ENCODE data around the gene DGCR2. TPM values are rescaled to one million over a fixed set of nuclear protein-coding genes. Genes with fewer than 3 reads are reported as not detected.

The DGCR2 gene
- total and polyA plus RNA-seq, 12 donors: 24.3 to 70.1 (median 51.9) TPM

GRCh38 chr22:19059481-19060278 is 62.5 kb downstream of the DGCR2 start:
- Histone ChIP-seq H3K27me3 (no peaks in the 10 kb centered on the region), H3K36me3 (replicated peaks in 1 of 2) (peaks cover 0 to 50% of the 10 kb centered on the region in 2 donors), H3K4me1 (replicated peaks in 1 of 2) (peaks cover 31 to 40% of the 10 kb centered on the region in 2 donors), H3K27ac (peak overlapping the region in 2 of 5 donors; percentile 73 to 79), H3K4me3 (no peak overlapping the region), H3K9me3 (replicated peaks in 1 of 3) (no peaks in the 10 kb centered on the region)
- intact Hi-C loops (cut with DNase I): no loop called here
- 91 to 96% (median 93%) methylated on average over 12 to 20 of the region's 20 CpGs for WGBS, 4 donors
- TF ChIP-seq CTCF (IDR thresholded peaks at IDR 0.05): no peak
- TF ChIP-seq POLR2A (IDR thresholded peaks at IDR 0.05): no peak
- peak in 1 of 7 donors; percentile 49 for DNase-seq

- DNase-seq: peak in 6 of 7 donors; percentile 46 to 61 (median 56)
- Histone ChIP-seq H3K27me3 (no peaks in the 10 kb centered on the region), H3K36me3 (replicated peaks in 1 of 2) (peaks cover 0 to 42% of the 10 kb centered on the region in 2 donors), H3K9me3 (replicated peaks in 1 of 3) (no peaks in the 10 kb centered on the region), H3K4me1 (replicated peaks in 1 of 2) (peaks cover 30 to 37% of the 10 kb centered on the region in 2 donors), H3K27ac (peak overlapping the region in 2 of 5 donors; percentile 30 to 73), H3K4me3 (no peak overlapping the region)
- 77 to 85% (median 78%) methylated on average over 14 to 16 of the region's 16 CpGs for WGBS, 4 donors
- TF ChIP-seq CTCF (IDR thresholded peaks at IDR 0.05) (peak in 1 of 6 experiments; percentile 20), POLR2A (IDR thresholded peaks at IDR 0.05) (no peak)
- intact Hi-C loops (cut with DNase I): no loop called here
Measured at GRCh38 chr22:19058713-19059451, 63.3 kb downstream of the DGCR2 start.

GRCh38 chr22:19057999-19058491 is 64.2 kb downstream of the DGCR2 start:
- no peaks in the 10 kb centered on the region for H3K27me3 ChIP-seq
- peaks cover 0 to 40% of the 10 kb centered on the region in 2 donors for H3K36me3 ChIP-seq (replicated peaks in 1 of 2)
- 83 to 94% (median 90%) methylated on average over 1 to 4 of the region's 4 CpGs for WGBS, 4 donors
- H3K4me3 ChIP-seq: no peak overlapping the region
- peaks cover 23 to 29% of the 10 kb centered on the region in 2 donors for H3K4me1 ChIP-seq (replicated peaks in 1 of 2)
- TF ChIP-seq POLR2A (IDR thresholded peaks at IDR 0.05) (no peak), CTCF (IDR thresholded peaks at IDR 0.05) (no peak)
- no peaks in the 10 kb centered on the region for H3K9me3 ChIP-seq (replicated peaks in 1 of 3)
- no peak for DNase-seq
- peak overlapping the region in 2 of 5 donors; percentile 30 to 46 for H3K27ac ChIP-seq
- intact Hi-C loops (cut with DNase I): no loop called here

- peaks cover 0 to 43% of the 10 kb centered on the region in 2 donors for H3K36me3 ChIP-seq (replicated peaks in 1 of 2)
- intact Hi-C loops (cut with DNase I): no loop called here
- WGBS, 4 donors: 77 to 94% (median 92%) methylated on average over 3 to 8 of the region's 8 CpGs
- no peak overlapping the region for H3K27ac ChIP-seq
- no peak for DNase-seq
- no peak overlapping the region for H3K4me3 ChIP-seq
- H3K27me3 ChIP-seq: no peaks in the 10 kb centered on the region
- peaks cover 18 to 24% of the 10 kb centered on the region in 2 donors for H3K4me1 ChIP-seq (replicated peaks in 1 of 2)
- H3K9me3 ChIP-seq (replicated peaks in 1 of 3): no peaks in the 10 kb centered on the region
- no peak for TF ChIP-seq CTCF (IDR thresholded peaks at IDR 0.05)
- no peak for TF ChIP-seq POLR2A (IDR thresholded peaks at IDR 0.05)
Measured at GRCh38 chr22:19057539-19057938, 64.7 kb downstream of the DGCR2 start.

Measured in adrenal gland (tissue), 12 donors.